Measurements from ENCODE around the gene SPATA46. TPM values are rescaled to one million over a fixed set of nuclear protein-coding genes. Genes with fewer than 3 reads are reported as not detected.
A peak's percentile ranks its signal among the peaks of the same experiment; 100 is the strongest.

The SPATA46 gene
- polyA plus RNA-seq, 1 donor (not counting 4 experiments of a cell fraction or from before 2014, with no cell fraction given) = not detected

DNA sequence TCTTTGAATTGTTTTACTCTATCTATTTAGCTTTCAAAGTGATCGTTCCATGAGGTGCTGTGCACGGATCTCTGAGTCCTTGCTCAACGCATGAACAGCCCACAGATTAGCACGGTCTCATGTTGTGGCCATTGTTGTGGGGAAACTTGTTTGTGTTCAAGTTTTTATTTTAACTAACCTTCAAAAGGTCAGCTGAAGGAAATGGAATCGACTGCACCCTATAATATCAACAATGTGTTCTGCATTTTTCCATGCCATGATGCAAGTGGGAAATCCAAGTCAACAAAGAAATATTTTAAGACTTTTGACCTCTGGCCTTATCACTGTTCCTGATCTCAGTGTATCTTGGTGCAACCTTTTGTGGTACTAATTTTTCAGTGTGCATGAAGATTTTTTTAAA, 29.1 kb upstream of the SPATA46 start:
- FAIRE-seq (no peak), DNase-seq (ENCODE audit: low read depth, low spot score) (no peak)
- dilution Hi-C loops (cut with MboI; ENCODE audit: extremely low pct_ligation_motif_present, low sequenced_read_pairs) = no loop called here
- H3K9ac ChIP-seq (ENCODE audit: control insufficient read depth, extremely low read depth, insufficient read depth, low read length) = no peak overlapping the region
- no peaks in the 10 kb centered on the region for H3K9me1 ChIP-seq (ENCODE audit: control insufficient read depth, extremely low read depth, insufficient read depth, low read length)
- TF ChIP-seq EZH2 (IDR thresholded peaks at IDR 0.05; ENCODE audit: low read length) = no peak
- TF ChIP-seq, protein P1, sequence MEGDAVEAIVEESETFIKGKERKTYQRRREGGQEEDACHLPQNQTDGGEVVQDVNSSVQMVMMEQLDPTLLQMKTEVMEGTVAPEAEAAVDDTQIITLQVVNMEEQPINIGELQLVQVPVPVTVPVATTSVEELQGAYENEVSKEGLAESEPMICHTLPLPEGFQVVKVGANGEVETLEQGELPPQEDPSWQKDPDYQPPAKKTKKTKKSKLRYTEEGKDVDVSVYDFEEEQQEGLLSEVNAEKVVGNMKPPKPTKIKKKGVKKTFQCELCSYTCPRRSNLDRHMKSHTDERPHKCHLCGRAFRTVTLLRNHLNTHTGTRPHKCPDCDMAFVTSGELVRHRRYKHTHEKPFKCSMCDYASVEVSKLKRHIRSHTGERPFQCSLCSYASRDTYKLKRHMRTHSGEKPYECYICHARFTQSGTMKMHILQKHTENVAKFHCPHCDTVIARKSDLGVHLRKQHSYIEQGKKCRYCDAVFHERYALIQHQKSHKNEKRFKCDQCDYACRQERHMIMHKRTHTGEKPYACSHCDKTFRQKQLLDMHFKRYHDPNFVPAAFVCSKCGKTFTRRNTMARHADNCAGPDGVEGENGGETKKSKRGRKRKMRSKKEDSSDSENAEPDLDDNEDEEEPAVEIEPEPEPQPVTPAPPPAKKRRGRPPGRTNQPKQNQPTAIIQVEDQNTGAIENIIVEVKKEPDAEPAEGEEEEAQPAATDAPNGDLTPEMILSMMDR (optimal IDR thresholded peaks at IDR 0.05 in 1 of 3, IDR thresholded peaks at IDR 0.05 in 1 of 3, conservative IDR thresholded peaks at IDR 0.05 in 1 of 3; ENCODE audit: extremely low read depth in 1 of 3, insufficient read depth in 2 of 3, low read length in 3 of 3) = no peak
- no peaks in the 10 kb centered on the region for H3K9me3 ChIP-seq (ENCODE audit: control insufficient read depth, low read depth, low read length)
- no peak overlapping the region for H2AFZ ChIP-seq (ENCODE audit: control insufficient read depth, low read length)
- no peaks in the 10 kb centered on the region for H3K36me3 ChIP-seq (ENCODE audit: control insufficient read depth in 2 of 2, extremely low read depth in 1 of 2, insufficient read depth in 2 of 2, low read length in 2 of 2)
- H3K4me1 ChIP-seq (ENCODE audit: control insufficient read depth, extremely low read depth, insufficient read depth, low read length) = peaks cover 3% of the 10 kb centered on the region
- H3K79me2 ChIP-seq (ENCODE audit: control insufficient read depth, insufficient read depth, low read length) = no peaks in the 10 kb centered on the region
- H3K4me3 ChIP-seq (ENCODE audit: control insufficient read depth in 2 of 3, extremely low read depth in 1 of 3, insufficient read depth in 2 of 3, low read depth in 1 of 3, low read length in 3 of 3) = no peak overlapping the region
- peaks cover 6% of the 10 kb centered on the region for H3K27me3 ChIP-seq (ENCODE audit: control insufficient read depth, extremely low read depth, insufficient read depth, low read length)
- no peak overlapping the region for H3K27ac ChIP-seq (ENCODE audit: control insufficient read depth, insufficient read depth, low read length)
- H3K4me2 ChIP-seq (ENCODE audit: control insufficient read depth, extremely low read depth, insufficient read depth, low read depth, low read length) = no peak overlapping the region
- no peaks in the 10 kb centered on the region for H4K20me1 ChIP-seq (ENCODE audit: control insufficient read depth, extremely low read depth, insufficient read depth, low read length)

DNA sequence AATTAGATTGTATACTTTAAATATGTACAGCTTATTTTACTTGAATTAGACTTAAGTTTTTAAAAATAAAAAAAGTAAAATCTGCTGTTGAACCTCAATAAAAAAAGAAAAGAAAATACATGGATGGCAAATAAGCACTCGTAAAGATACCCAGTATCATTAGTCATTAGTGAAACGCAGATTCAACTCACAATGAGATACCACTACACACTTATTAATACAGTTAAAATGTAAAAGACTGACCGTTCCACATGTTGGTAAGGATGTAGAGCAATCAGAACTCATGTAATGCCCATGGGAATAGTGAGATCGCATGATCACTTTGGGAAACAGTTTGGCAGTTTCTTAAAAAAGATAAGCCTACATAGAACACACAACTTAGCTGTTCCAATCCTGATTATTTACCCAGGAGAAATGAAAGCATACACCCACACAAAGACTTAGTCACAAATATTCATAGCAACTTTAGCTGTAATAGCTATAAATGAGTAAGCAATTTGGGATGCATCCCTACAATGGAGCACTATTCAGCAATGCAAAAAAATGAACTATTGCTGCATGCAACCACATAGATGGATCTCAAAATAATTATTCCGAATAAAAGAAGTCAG, 28.0 kb upstream of the SPATA46 start:
- TF ChIP-seq, protein P1 (optimal IDR thresholded peaks at IDR 0.05 in 1 of 3, IDR thresholded peaks at IDR 0.05 in 1 of 3, conservative IDR thresholded peaks at IDR 0.05 in 1 of 3; ENCODE audit: extremely low read depth in 1 of 3, insufficient read depth in 2 of 3, low read length in 3 of 3) = no peak
- no peak for TF ChIP-seq EZH2 (IDR thresholded peaks at IDR 0.05; ENCODE audit: low read length)
- peaks cover 3% of the 10 kb centered on the region for H3K4me1 ChIP-seq (ENCODE audit: control insufficient read depth, extremely low read depth, insufficient read depth, low read length)
- dilution Hi-C loops (cut with MboI; ENCODE audit: extremely low pct_ligation_motif_present, low sequenced_read_pairs) = no loop called here
- peak overlapping the region; percentile 46 for H2AFZ ChIP-seq (ENCODE audit: control insufficient read depth, low read length)
- H4K20me1 ChIP-seq (ENCODE audit: control insufficient read depth, extremely low read depth, insufficient read depth, low read length) = no peaks in the 10 kb centered on the region
- H3K36me3 ChIP-seq (ENCODE audit: control insufficient read depth in 2 of 2, extremely low read depth in 1 of 2, insufficient read depth in 2 of 2, low read length in 2 of 2) = no peaks in the 10 kb centered on the region
- FAIRE-seq (peak; percentile 5), DNase-seq (ENCODE audit: low read depth, low spot score) (no peak)
- no peak overlapping the region for H3K27ac ChIP-seq (ENCODE audit: control insufficient read depth, insufficient read depth, low read length)
- H3K9ac ChIP-seq (ENCODE audit: control insufficient read depth, extremely low read depth, insufficient read depth, low read length) = no peak overlapping the region
- no peaks in the 10 kb centered on the region for H3K9me1 ChIP-seq (ENCODE audit: control insufficient read depth, extremely low read depth, insufficient read depth, low read length)
- peak overlapping the region; percentile 27 for H3K4me2 ChIP-seq (ENCODE audit: control insufficient read depth, extremely low read depth, insufficient read depth, low read depth, low read length)
- H3K9me3 ChIP-seq (ENCODE audit: control insufficient read depth, low read depth, low read length) = no peaks in the 10 kb centered on the region
- H3K79me2 ChIP-seq (ENCODE audit: control insufficient read depth, insufficient read depth, low read length) = no peaks in the 10 kb centered on the region
- H3K27me3 ChIP-seq (ENCODE audit: control insufficient read depth, extremely low read depth, insufficient read depth, low read length) = peaks cover 6% of the 10 kb centered on the region
- H3K4me3 ChIP-seq (ENCODE audit: control insufficient read depth in 2 of 3, extremely low read depth in 1 of 3, insufficient read depth in 2 of 3, low read depth in 1 of 3, low read length in 3 of 3) = no peak overlapping the region

Measured in keratinocyte (primary cell).